GM12878 (cell line): ENCODE data around the gene MGAT4B. TPM values are rescaled to one million over a fixed set of nuclear protein-coding genes. Genes with fewer than 3 reads are reported as not detected.

Source experiments
- ATAC-seq: fragments of 200-7000 bp; cut with Tn5 transposase; 3 replicates; pipeline ENCODE4 v1.9.1; 2020; ENCODE audit warnings: mild to moderate bottlenecking, moderate library complexity
- BruUV-seq: library from RNA; stranded (reverse); fragments of 400-500 nt; replicated peaks from 2 replicates; lab custom pipeline; 2021; lab: Mats Ljungman, UMichigan
- CTCF ChIA-PET: fragments of 300-600 bp; sonication (Branson Sonifier 250); formaldehyde crosslinking; extraction: SDS; loops from one replicate; lab custom pipeline; 2021; ENCODE audit warnings: inconsistent platforms; lab: Yijun Ruan, JAX
- POLR2A ChIA-PET: fragments of 350-600 bp; formaldehyde crosslinking; extraction: SDS; loops from one replicate; lab custom pipeline; 2021; ENCODE audit warnings: inconsistent platforms; lab: Charles Lee
- RAD21 ChIA-PET: fragments of 300-600 bp; sonication (Branson Sonifier 250); formaldehyde crosslinking; loops from one replicate; lab custom pipeline; 2023; ENCODE audit warnings: antibody characterized with exemption; ENCODE audit not compliant: unreplicated experiment; lab: Charles Lee
- SMC1A ChIA-PET: fragments of 300-600 bp; sonication (Branson Sonifier 250); formaldehyde crosslinking; loops from one replicate; lab custom pipeline; 2023; ENCODE audit not compliant: unreplicated experiment, uncharacterized antibody; lab: Charles Lee
- DNase-seq: peaks from one replicate; pipeline ENCODE4 v3.0.0-alpha.2; 2011; ENCODE audit warnings: low read depth, low spot score
- FAIRE-seq: peaks from 3 replicates; lab custom pipeline; 2011; peaks lifted over from hg19 to GRCh38; lab: Jason Lieb, UNC
- H2AFZ ChIP-seq: 2 replicates; pipeline ENCODE4 v1.6.0; 2011; ENCODE audit warnings: low read depth, low read length, control low read depth; ENCODE audit not compliant: control insufficient read depth
- H3K27ac ChIP-seq: 2 replicates; pipeline ENCODE4 v1.5.1; 2011; ENCODE audit warnings: control low read depth; ENCODE audit not compliant: control insufficient read depth, insufficient read depth
- H3K27me3 ChIP-seq, 2 experiments: replicated peaks in 1 of 2; 2 replicates each; pipeline versions ENCODE4 v1.6.0 to v1.6.1; 2011; ENCODE audit warnings: low read length in 1 of 2; ENCODE audit not compliant: control insufficient read depth in 2 of 2, insufficient read depth in 2 of 2
- H3K36me3 ChIP-seq, 2 experiments: 2 replicates each; pipeline ENCODE4 v1.5.1; 2011; ENCODE audit warnings: low read length in 1 of 2; ENCODE audit not compliant: control insufficient read depth in 2 of 2, insufficient read depth in 2 of 2
- H3K4me1 ChIP-seq: 2 replicates; pipeline ENCODE4 v1.6.1; 2011; ENCODE audit warnings: mild to moderate bottlenecking, low read length, moderate library complexity, mixed read lengths; ENCODE audit not compliant: control insufficient read depth, insufficient read depth
- H3K4me2 ChIP-seq: 2 replicates; pipeline ENCODE4 v1.6.0; 2011; ENCODE audit warnings: control low read depth; ENCODE audit not compliant: control insufficient read depth, insufficient read depth
- H3K4me3 ChIP-seq: fragments of 200-600 bp; sonication (generic); 2 replicates; pipeline ENCODE4 v1.5.1; 2016
- H3K79me2 ChIP-seq: 2 replicates; pipeline ENCODE4 v1.6.0; 2011; ENCODE audit warnings: low read length; ENCODE audit not compliant: control insufficient read depth, insufficient read depth
- H3K9ac ChIP-seq: 2 replicates; pipeline ENCODE4 v1.8.0; 2011; ENCODE audit warnings: low read length, control low read depth, mixed read lengths; ENCODE audit not compliant: control insufficient read depth, insufficient read depth
- H3K9me3 ChIP-seq: replicated peaks from 3 replicates; pipeline ENCODE4 v1.5.1; 2011; ENCODE audit warnings: mild to moderate bottlenecking, low read length; ENCODE audit not compliant: control insufficient read depth, insufficient read depth
- H4K20me1 ChIP-seq: 2 replicates; pipeline ENCODE4 v1.6.0; 2011; ENCODE audit not compliant: control insufficient read depth, insufficient read depth
- MYB ChIP-seq: fragments of 150-350 bp; IDR thresholded peaks from 2 replicates; pipeline ENCODE4 v1.6.1; 2014; ENCODE audit warnings: mild to moderate bottlenecking, low read depth, low read length, borderline replicate concordance
- NFYA ChIP-seq: IDR thresholded peaks from 2 replicates; pipeline ENCODE4 v1.6.1; 2011; ENCODE audit warnings: low read depth, mild to moderate bottlenecking, low read length, improper control_type of control experiment, borderline replicate concordance
- SMARCA5 ChIP-seq: fragments of 450-650 bp; IDR thresholded peaks from 2 replicates; pipeline ENCODE4 v1.6.1; 2017; ENCODE audit warnings: mild to moderate bottlenecking
- SRF ChIP-seq, 2 experiments: IDR thresholded peaks; 2 replicates each; pipeline ENCODE4 v1.6.1; 2011; ENCODE audit warnings: low read depth in 2 of 2, low read length in 2 of 2, mild to moderate bottlenecking in 1 of 2, moderate library complexity in 1 of 2
- TCF3 ChIP-seq: IDR thresholded peaks from 2 replicates; pipeline ENCODE4 v1.6.1; 2012; ENCODE audit warnings: low read depth, mild to moderate bottlenecking, low read length, borderline replicate concordance; ENCODE audit not compliant: insufficient read depth
- ZNF622 ChIP-seq: fragments of 450-650 bp; IDR thresholded peaks from 2 replicates; pipeline ENCODE4 v1.6.1; 2017; ENCODE audit warnings: mild to moderate bottlenecking, inconsistent platforms
- WGBS: methylation state at CpG from one replicate; pipeline ENCODE4 v1.1.6; 2016; ENCODE audit warnings: low lambda C conversion rate; ENCODE audit not compliant: insufficient replicate concordance, insufficient coverage; ENCODE audit errors: missing lambda C conversion rate; 5-methylcytosine and 5-hydroxymethylcytosine counted together
- in situ Hi-C: fragments of 300-500 bp; cut with MboI; formaldehyde crosslinking; loops from 9 replicates; pipeline ENCODE4 v1.14.3; 2018; ENCODE audit warnings: mixed read lengths
- intact Hi-C: fragments of 100-400 bp; cut with micrococcal nuclease; formaldehyde crosslinking; loops from one replicate; pipeline ENCODE4 v1.14.2; 2022; ENCODE audit not compliant: unreplicated experiment
- polyA plus RNA-seq, 11 experiments: library from polyadenylated mRNA; depleted of rRNA in 4 of 11; unstranded in 6 of 11; stranded (reverse) in 5 of 11; fragments of >200 nt; fragmentation: Nextera tagmentation in 4 of 11; fragmentation: Illumina TruSeq in 1 of 11; extraction: Ambion mirVana in 4 of 11; extraction: Trizol in 1 of 11; gene quantifications; 1 replicate in 1 of 11; 2 replicates in 10 of 11; pipeline versions ENCODE4 v1.2.1 to v1.2.3, GENCODE V29; 2011 to 2016; ENCODE audit warnings: inconsistent platforms in 2 of 11, missing spikeins in 2 of 11, low read depth in 1 of 11
- total RNA-seq, 4 experiments: library from RNA; depleted of rRNA in 3 of 4; stranded (reverse); fragments of >200 nt in 3 of 4; fragmentation: Illumina TruSeq in 1 of 4; extraction: Trizol in 1 of 4; gene quantifications; 2 replicates each; pipeline versions ENCODE4 v1.2.1 to v1.2.3, GENCODE V29; 2013 to 2021
- TF ChIP-seq, protein P1 (sequence below), 3 experiments: IDR thresholded peaks in 2 of 3; conservative IDR thresholded peaks in 1 of 3; 2 replicates each; pipeline ENCODE4 v1.5.1; 2011; ENCODE audit warnings: low read depth in 3 of 3, low read length in 3 of 3, mild to moderate bottlenecking in 3 of 3, control low read depth in 2 of 3, moderate library complexity in 2 of 3, inconsistent platforms in 1 of 3, mixed read lengths in 1 of 3; ENCODE audit not compliant: control insufficient read depth in 2 of 3, insufficient read depth in 1 of 3; ENCODE audit errors: extremely low read depth in 1 of 3
- TF ChIP-seq, protein P2 (sequence below): fragments of 450-650 bp; IDR thresholded peaks from 2 replicates; pipeline ENCODE4 v1.6.1; 2016; ENCODE audit warnings: mild to moderate bottlenecking
- TF ChIP-seq, protein P3 (sequence below): fragments of 450-650 bp; formaldehyde crosslinking; IDR thresholded peaks from 2 replicates; pipeline ENCODE4 v1.4.0; 2022; ENCODE audit warnings: mild to moderate bottlenecking, moderate library complexity

The MGAT4B gene
- total and polyA plus RNA-seq, 10 of the 15 experiments (the other 5 are each of a cell fraction or from before 2014, with no cell fraction given) = 0.60 to 82.5 (median 34.4) TPM; not detected in 1

DNA sequence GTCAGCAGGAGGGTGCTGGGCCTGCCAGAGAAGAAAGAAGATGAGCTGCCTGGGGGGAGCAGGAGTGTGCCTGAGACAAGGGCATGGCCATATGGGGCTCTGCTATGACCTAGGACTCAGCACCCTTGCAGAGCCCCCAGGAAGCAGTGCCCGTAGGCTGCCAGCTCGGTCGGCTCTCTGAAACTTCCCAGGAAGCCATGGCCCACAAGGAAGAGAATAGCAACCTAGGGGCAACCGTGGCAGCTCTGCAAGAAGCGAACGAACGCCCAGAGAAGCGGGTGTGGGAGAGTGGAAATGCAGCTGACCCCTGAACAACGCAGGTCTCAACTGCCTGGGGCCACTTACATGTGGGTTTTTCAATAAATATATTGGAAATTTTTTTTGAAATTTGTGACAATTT lies 23.5 kb downstream of the MGAT4B start:
- no peaks in the 10 kb centered on the region for H3K4me1 ChIP-seq
- ChIA-PET POLR2A (no interaction called here), SMC1A (interaction anchor here (0.9 to 1.4 kb wide), 2 partner anchors 9 to 20 kb away, joined by 3 read pairs; no protein-coding TSS in a partner anchor), CTCF (no interaction called here), RAD21 (interaction anchor here (0.8 kb wide), 1 partner anchor 1075 kb away, joined by 3 read pairs; no protein-coding TSS in a partner anchor)
- DNase-seq (no peak), ATAC-seq (no peak), FAIRE-seq (no peak)
- H3K4me3 ChIP-seq = no peak overlapping the region
- TF ChIP-seq, protein P1, sequence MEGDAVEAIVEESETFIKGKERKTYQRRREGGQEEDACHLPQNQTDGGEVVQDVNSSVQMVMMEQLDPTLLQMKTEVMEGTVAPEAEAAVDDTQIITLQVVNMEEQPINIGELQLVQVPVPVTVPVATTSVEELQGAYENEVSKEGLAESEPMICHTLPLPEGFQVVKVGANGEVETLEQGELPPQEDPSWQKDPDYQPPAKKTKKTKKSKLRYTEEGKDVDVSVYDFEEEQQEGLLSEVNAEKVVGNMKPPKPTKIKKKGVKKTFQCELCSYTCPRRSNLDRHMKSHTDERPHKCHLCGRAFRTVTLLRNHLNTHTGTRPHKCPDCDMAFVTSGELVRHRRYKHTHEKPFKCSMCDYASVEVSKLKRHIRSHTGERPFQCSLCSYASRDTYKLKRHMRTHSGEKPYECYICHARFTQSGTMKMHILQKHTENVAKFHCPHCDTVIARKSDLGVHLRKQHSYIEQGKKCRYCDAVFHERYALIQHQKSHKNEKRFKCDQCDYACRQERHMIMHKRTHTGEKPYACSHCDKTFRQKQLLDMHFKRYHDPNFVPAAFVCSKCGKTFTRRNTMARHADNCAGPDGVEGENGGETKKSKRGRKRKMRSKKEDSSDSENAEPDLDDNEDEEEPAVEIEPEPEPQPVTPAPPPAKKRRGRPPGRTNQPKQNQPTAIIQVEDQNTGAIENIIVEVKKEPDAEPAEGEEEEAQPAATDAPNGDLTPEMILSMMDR (IDR thresholded peaks at IDR 0.05 in 2 of 3, conservative IDR thresholded peaks at IDR 0.05 in 1 of 3; ENCODE audit: control insufficient read depth in 2 of 3, extremely low read depth in 1 of 3, insufficient read depth in 1 of 3, low read depth in 3 of 3, low read length in 3 of 3) = no peak
- TF ChIP-seq SMARCA5 (no peak), SRF (IDR thresholded peaks at IDR 0.05; ENCODE audit: low read depth in 2 of 2, low read length in 2 of 2) (no peak)
- in situ Hi-C loops = loop anchor here (25.0 kb wide), 1 partner anchor 304 kb away; no protein-coding TSS in a partner anchor
- intact Hi-C loops = no loop called here
- 100% methylated on average over 9 of the region's 9 CpGs for WGBS
- no peaks in the 10 kb centered on the region for H3K79me2 ChIP-seq
- no peak overlapping the region for H3K27ac ChIP-seq
- no peaks in the 10 kb centered on the region for H3K9me3 ChIP-seq
- no peak overlapping the region for H3K4me2 ChIP-seq
- H3K9ac ChIP-seq = no peak overlapping the region
- no TSS peak for BruUV-seq
- no peaks in the 10 kb centered on the region for H3K27me3 ChIP-seq
- no peak overlapping the region for H2AFZ ChIP-seq
- H4K20me1 ChIP-seq = no peaks in the 10 kb centered on the region
- peaks cover 2 to 9% of the 10 kb centered on the region in 2 experiments; a peak in 2 of 4 replicates for H3K36me3 ChIP-seq

DNA sequence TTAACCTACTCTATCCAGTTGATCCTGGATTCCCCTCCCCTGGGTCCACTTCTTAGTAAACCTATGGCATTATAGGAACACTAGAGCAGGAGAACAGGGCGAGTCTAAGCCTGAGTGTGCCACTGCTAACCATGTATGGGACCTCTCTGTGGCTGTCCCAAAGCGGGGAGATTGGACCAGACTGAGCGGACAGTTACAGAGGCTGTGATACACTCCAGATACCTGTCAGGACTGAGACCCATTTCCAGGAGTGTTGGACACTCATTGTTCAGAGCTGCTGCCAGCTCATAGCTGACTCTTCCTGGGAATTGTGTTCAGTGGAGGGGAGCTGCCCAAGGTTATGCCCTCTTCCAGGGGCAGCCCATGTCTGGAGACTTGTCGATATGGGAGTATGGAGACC lies 24.8 kb downstream of the MGAT4B start:
- no peak for FAIRE-seq
- SMC1A ChIA-PET = no interaction called here
- intact Hi-C loops (no loop called here), in situ Hi-C loops (loop anchor here (25.0 kb wide), 1 partner anchor 305 kb away; no protein-coding TSS in a partner anchor)
- no TSS peak for BruUV-seq
- POLR2A ChIA-PET = no interaction called here
- ATAC-seq = no peak
- CTCF ChIA-PET = interaction anchor here (1.0 kb wide), 1 partner anchor 12 kb away, joined by 3 read pairs; the partner anchor contains the start of gene LTC4S
- H3K9ac ChIP-seq = no peak overlapping the region
- no peaks in the 10 kb centered on the region for H3K79me2 ChIP-seq
- peaks cover 5 to 9% of the 10 kb centered on the region in 2 experiments; a peak in 2 of 4 replicates for H3K36me3 ChIP-seq
- WGBS = 94% methylated on average over 4 of the region's 4 CpGs
- no peak overlapping the region for H3K4me2 ChIP-seq
- H4K20me1 ChIP-seq = no peaks in the 10 kb centered on the region
- no peak overlapping the region for H3K27ac ChIP-seq
- no peak overlapping the region for H2AFZ ChIP-seq
- no peaks in the 10 kb centered on the region for H3K27me3 ChIP-seq
- RAD21 ChIA-PET = no interaction called here
- no peak overlapping the region for H3K4me3 ChIP-seq
- no peak for DNase-seq
- H3K9me3 ChIP-seq = no peaks in the 10 kb centered on the region
- no peaks in the 10 kb centered on the region for H3K4me1 ChIP-seq
- TF ChIP-seq MYB = no peak
- TF ChIP-seq ZNF622 = no peak
- no peak for TF ChIP-seq NFYA
- TF ChIP-seq, protein P2, sequence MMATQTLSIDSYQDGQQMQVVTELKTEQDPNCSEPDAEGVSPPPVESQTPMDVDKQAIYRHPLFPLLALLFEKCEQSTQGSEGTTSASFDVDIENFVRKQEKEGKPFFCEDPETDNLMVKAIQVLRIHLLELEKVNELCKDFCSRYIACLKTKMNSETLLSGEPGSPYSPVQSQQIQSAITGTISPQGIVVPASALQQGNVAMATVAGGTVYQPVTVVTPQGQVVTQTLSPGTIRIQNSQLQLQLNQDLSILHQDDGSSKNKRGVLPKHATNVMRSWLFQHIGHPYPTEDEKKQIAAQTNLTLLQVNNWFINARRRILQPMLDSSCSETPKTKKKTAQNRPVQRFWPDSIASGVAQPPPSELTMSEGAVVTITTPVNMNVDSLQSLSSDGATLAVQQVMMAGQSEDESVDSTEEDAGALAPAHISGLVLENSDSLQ = no peak
- TF ChIP-seq, protein P3, sequence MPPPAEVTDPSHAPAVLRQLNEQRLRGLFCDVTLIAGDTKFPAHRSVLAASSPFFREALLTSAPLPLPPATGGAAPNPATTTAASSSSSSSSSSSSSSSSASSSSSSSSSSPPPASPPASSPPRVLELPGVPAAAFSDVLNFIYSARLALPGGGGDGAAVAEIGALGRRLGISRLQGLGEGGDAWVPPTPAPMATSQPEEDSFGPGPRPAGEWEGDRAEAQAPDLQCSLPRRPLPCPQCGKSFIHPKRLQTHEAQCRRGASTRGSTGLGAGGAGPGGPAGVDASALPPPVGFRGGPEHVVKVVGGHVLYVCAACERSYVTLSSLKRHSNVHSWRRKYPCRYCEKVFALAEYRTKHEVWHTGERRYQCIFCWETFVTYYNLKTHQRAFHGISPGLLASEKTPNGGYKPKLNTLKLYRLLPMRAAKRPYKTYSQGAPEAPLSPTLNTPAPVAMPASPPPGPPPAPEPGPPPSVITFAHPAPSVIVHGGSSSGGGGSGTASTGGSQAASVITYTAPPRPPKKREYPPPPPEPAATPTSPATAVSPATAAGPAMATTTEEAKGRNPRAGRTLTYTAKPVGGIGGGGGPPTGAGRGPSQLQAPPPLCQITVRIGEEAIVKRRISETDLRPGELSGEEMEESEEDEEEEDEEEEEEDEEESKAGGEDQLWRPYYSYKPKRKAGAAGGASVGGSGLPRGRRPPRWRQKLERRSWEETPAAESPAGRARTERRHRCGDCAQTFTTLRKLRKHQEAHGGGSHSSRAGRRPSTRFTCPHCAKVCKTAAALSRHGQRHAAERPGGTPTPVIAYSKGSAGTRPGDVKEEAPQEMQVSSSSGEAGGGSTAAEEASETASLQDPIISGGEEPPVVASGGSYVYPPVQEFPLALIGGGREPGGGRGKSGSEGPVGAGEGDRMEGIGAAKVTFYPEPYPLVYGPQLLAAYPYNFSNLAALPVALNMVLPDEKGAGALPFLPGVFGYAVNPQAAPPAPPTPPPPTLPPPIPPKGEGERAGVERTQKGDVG = no peak
- no peak for TF ChIP-seq TCF3
